ENCODE measurements around the gene DCTD.

The DCTD gene

DNA sequence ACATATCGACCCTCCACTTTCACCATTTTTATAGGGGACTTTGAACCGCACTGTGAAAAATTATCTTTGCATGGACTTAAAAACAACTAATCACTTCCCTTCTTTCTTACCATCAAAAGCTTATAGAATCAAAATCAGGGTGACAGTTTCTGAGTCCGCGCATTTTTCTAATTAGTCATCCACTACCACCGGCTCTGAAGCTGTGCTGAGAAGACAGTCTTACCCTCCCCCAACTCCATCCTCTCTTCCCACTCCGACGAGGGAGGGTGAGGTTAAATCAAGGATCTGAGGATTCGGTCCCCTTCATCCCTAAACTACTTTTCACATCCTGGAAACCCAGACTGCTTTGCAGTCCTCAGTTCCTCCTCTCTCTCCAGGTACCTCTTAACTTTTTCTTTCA lies 4.2 kb downstream of the DCTD start:
- DNase-seq (ENCODE audit: low spot score) = no peak
- TF ChIP-seq, protein P1, sequence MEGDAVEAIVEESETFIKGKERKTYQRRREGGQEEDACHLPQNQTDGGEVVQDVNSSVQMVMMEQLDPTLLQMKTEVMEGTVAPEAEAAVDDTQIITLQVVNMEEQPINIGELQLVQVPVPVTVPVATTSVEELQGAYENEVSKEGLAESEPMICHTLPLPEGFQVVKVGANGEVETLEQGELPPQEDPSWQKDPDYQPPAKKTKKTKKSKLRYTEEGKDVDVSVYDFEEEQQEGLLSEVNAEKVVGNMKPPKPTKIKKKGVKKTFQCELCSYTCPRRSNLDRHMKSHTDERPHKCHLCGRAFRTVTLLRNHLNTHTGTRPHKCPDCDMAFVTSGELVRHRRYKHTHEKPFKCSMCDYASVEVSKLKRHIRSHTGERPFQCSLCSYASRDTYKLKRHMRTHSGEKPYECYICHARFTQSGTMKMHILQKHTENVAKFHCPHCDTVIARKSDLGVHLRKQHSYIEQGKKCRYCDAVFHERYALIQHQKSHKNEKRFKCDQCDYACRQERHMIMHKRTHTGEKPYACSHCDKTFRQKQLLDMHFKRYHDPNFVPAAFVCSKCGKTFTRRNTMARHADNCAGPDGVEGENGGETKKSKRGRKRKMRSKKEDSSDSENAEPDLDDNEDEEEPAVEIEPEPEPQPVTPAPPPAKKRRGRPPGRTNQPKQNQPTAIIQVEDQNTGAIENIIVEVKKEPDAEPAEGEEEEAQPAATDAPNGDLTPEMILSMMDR (IDR thresholded peaks at IDR 0.05; ENCODE audit: extremely low read depth, missing control alignments) = no peak

DNA sequence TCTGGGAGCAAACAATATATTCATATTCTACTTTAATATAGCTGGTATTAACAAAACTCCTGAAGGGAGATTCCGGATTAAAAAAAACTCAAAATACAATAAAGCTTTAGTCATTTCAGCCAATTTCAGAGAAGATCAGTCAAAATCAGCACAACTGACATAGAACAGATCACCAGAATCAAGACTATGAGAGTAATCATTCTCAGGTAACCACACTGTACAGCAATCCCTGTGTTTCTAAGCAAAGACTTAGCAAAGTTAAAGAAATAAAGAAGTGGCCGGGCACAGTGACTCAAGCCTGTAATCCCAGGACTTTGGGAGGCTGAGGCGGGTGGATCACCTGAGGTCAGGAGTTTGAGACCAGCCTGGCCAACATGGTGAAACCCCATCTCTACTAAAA lies 9.1 kb downstream of the DCTD start:
- TF ChIP-seq, protein P1 (IDR thresholded peaks at IDR 0.05; ENCODE audit: extremely low read depth, missing control alignments) = no peak
- no peak for DNase-seq (ENCODE audit: low spot score)

DNA sequence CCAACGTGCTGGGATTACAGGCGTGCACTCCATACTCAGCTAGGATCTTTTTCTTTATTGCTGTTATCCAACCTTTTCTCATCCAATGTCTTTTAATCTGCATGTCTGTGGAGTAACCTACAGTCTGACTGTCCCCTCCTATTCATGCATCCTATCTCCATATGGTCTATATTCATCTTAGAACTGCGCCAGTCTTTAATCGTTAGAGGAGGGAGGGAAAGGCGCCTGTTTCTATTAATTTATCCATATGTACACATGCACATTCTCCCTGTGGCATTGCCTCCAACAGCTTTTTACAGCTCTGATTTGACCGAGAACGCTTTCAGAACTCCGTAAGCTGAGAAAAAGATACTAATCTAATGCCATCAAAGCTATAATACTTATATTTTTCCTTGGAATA lies 9.8 kb downstream of the DCTD start:
- TF ChIP-seq, protein P1 (IDR thresholded peaks at IDR 0.05; ENCODE audit: extremely low read depth, missing control alignments) = no peak
- no peak for DNase-seq (ENCODE audit: low spot score)

DNA sequence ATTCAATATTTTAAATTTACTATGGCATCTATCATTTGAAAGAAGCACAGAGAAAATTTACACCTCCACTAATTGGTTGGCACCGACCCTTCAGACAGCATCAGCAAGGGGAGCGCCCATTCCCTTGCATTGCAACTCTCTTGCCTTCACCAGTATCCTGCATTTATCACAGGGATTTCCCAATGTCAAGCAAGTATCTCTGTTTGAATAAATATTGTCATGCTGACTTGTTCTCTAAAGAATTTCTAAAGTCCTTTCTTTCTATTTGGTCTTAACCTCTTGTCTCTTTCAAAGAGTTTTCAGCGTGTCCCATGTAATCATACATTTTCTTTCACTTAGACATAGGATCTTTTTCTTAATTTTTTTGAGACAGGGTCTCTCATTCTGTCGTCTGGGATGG lies 10.4 kb downstream of the DCTD start:
- no peak for DNase-seq (ENCODE audit: low spot score)
- TF ChIP-seq, protein P1 (IDR thresholded peaks at IDR 0.05; ENCODE audit: extremely low read depth, missing control alignments) = no peak

DNA sequence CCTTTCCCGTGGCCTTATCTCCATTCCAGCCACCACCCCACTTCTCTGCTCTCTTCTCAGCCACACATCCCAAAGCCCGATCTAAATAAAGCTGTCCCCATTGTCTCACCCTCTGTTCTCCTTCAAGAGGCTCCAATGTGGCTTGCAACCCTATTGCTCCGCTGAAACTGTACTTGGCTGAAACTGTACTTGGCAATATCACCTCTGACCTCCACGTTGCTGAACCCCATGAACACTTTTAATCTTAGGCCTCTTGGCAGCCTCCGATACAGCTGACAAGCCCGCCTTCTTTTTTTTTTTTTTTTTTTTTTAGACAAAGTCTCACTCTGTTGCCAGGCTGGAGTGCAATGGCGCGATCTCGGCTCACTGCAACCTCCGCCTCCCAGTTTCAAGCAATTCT lies 12.1 kb downstream of the DCTD start:
- DNase-seq (ENCODE audit: low spot score) = no peak
- TF ChIP-seq, protein P1 (IDR thresholded peaks at IDR 0.05; ENCODE audit: extremely low read depth, missing control alignments) = no peak

DNA sequence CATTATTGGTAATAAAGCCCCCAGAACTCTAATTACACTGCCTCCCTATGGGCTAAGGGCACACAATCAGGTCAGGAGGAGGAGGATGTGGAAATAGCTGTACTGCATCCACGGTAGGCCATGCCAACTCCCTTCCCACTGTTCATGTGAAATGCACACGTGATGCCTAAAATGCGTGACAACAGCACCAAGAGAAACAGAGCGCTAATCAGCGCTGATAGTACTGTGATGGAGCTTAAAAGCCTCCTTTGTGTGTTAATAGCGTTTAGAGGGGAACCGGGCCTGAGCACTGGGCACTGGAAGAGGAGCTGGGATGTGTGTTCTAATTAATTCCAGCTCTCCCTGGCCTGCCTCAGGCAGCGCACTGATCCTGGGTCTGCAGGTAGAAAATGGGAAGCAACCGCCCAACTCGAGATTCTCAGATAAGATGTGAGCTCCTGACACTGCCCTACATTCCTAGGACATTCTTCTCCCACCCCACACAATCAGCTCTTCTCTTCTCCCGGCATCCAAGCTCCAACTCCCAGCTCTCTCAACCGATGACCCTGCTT lies 12.9 kb downstream of the DCTD start:
- no peak for DNase-seq (ENCODE audit: low spot score)
- TF ChIP-seq, protein P1 (IDR thresholded peaks at IDR 0.05; ENCODE audit: extremely low read depth, missing control alignments) = no peak

DNA sequence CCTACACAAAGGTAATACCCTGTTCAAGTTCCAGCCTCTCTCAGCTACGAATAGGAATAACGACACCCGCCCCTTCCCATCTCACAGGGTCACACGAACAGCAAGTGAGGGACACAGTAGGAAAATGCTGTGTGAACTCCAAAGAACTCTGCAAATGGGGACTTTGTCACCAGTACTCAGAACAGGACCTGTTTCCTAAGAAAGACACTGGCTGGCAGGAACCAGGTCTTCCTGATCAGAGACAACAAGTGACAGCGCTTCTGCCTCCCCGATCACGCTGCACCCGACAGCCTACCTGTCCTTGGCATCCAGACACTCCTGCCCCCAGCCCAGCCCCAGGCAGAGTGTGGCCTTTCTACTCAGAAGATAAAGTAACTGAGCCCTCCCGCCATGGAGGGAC lies 14.2 kb downstream of the DCTD start:
- DNase-seq (ENCODE audit: low spot score) = no peak
- TF ChIP-seq, protein P1 (IDR thresholded peaks at IDR 0.05; ENCODE audit: extremely low read depth, missing control alignments) = no peak

Data from GM20000 (cell line).